Prostate gland (tissue), 2 donors: ENCODE data around the gene C1orf167.

Source experiments
- POLR2A ChIP-seq: fragments of 450-650 bp; IDR thresholded peaks from one replicate; pipeline ENCODE4 v1.6.1; 2016; ENCODE audit warnings: antibody characterized with exemption, mild to moderate bottlenecking
- POLR2AphosphoS5 ChIP-seq: sonication (generic); formaldehyde crosslinking; IDR thresholded peaks from one replicate; pipeline ENCODE4 v1.6.1; 2017; ENCODE audit warnings: antibody characterized with exemption
- TF ChIP-seq, protein P1 (sequence below), 4 experiments: fragments of 200-600 bp in 2 of 4; fragments of 450-650 bp in 2 of 4; sonication (generic) in 2 of 4; IDR thresholded peaks; 1 replicate in 3 of 4; 2 replicates in 1 of 4; pipeline ENCODE4 v1.5.1; 2016 to 2019; ENCODE audit warnings: antibody characterized with exemption in 4 of 4, mild to moderate bottlenecking in 2 of 4, moderate library complexity in 2 of 4

DNA sequence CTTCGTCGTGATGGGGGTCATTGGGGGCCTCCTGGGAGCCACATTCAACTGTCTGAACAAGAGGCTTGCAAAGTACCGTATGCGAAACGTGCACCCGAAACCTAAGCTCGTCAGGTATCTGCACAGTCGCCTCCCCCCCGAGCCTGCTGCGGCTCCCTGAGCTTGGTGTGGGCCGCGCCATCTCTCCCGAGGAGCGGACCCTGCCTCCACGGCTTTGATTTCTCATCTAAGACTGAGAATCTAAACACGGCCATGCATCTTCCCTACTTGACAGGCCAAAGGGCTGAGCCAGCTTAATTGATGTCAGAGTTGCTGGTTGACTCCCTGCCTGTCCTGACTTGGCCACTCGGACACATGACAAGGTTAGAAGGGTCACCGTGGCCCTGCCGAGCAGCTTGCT lies 66.5 kb downstream of the C1orf167 start:
- TF ChIP-seq, protein P1, sequence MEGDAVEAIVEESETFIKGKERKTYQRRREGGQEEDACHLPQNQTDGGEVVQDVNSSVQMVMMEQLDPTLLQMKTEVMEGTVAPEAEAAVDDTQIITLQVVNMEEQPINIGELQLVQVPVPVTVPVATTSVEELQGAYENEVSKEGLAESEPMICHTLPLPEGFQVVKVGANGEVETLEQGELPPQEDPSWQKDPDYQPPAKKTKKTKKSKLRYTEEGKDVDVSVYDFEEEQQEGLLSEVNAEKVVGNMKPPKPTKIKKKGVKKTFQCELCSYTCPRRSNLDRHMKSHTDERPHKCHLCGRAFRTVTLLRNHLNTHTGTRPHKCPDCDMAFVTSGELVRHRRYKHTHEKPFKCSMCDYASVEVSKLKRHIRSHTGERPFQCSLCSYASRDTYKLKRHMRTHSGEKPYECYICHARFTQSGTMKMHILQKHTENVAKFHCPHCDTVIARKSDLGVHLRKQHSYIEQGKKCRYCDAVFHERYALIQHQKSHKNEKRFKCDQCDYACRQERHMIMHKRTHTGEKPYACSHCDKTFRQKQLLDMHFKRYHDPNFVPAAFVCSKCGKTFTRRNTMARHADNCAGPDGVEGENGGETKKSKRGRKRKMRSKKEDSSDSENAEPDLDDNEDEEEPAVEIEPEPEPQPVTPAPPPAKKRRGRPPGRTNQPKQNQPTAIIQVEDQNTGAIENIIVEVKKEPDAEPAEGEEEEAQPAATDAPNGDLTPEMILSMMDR (IDR thresholded peaks at IDR 0.05), result no peak
- TF ChIP-seq POLR2A (no peak), POLR2AphosphoS5 (no peak)
